ENCODE data around the gene SERPINC1. TPM values are rescaled to one million over a fixed set of nuclear protein-coding genes. Genes with fewer than 3 reads are reported as not detected.
"Not testable (repeated sequence)": the region's sequence is repeated elsewhere in the genome, so short reads cannot be mapped to it uniquely, and the experiment has no call there.

Gene SERPINC1
- total RNA-seq, 1 experiment from 2014 or later: not detected

DNA sequence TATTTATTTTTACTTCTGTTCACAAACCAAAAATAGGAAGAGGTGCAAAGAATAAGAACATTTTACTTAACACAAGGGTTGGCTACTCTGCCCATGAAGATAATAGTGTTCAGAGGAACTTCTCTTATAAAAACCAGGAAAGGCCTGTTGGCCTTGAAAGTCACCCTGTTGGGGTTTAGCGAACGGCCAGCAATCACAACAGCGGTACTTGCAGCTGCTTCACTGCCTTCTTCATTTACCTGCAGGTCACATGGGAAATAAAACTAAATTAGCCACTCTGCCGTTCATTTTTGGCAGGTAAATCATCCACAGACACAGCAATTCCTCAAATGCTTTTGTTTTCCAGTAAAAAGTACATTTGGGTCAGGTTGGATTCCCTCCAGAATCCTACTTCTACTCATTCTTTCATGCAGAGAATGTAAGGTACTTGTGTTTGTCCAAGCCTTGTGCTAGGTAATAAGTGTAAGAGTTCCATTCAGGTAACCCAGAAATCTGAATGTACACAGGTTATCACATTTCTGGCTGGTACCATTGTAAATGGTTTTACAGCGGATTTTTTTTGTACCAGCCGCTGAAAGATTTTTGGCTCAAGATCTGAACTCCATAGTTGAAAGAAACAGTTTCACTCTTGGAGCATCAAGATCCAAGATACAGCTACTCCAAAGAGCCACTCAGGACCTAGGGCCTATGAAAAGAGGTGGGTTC lies 13.1 kb downstream of the SERPINC1 start:
- no peaks in the 10 kb centered on the region for H3K27me3 ChIP-seq
- H3K4me3 ChIP-seq: no peak overlapping the region
- H3K9me3 ChIP-seq: no peaks in the 10 kb centered on the region
- no peak for DNase-seq
- no peaks in the 10 kb centered on the region for H3K36me3 ChIP-seq

DNA sequence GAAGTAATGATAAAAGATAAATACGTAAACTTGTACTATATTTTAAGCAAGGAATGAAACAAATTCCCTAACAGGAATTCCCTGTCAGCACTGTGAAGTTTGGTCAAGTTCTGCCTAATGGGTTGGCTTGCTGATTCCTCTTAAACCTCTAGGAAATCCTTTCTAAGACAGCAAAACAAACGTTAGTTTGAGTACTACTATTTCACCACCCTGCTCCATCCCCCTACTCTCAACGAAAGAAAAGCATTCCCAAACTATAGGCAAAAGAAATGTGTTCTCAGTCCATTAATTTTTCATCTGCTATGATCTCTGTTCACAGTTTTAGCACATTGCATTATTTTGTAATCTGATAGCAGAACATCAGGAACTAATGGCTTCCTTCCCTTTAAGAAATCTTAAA lies 16.1 kb downstream of the SERPINC1 start:
- no peaks in the 10 kb centered on the region for H3K27me3 ChIP-seq
- no peak overlapping the region for H3K4me3 ChIP-seq

DNA sequence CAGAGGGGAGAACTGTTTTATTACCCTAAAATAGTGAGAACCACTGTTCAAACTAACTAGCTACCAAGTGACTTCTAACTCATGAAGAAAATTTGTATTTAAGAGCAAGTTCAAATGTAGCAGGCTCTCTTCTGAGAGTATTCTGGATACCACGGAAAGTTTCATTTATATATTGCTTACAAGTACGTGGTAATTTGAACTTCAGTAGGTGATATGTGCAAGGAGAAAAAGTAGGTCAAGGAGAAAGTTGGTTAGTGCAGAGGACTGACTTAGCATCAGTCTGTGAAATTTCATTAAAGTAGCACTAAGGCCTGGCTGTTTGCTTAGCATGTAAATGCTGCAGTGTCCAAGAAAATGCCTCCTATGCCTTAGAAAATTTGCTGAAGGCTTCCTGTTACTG lies 16.7 kb downstream of the SERPINC1 start:
- no peaks in the 10 kb centered on the region for H3K9me3 ChIP-seq
- no peak for DNase-seq
- no peaks in the 10 kb centered on the region for H3K36me3 ChIP-seq
- no peak overlapping the region for H3K4me3 ChIP-seq
- no peaks in the 10 kb centered on the region for H3K27me3 ChIP-seq

More for the DNA sequence above, 16.1 kb downstream of the SERPINC1 start:
- Histone ChIP-seq H3K36me3 (no peaks in the 10 kb centered on the region), H3K9me3 (no peaks in the 10 kb centered on the region)
- no peak for DNase-seq

DNA sequence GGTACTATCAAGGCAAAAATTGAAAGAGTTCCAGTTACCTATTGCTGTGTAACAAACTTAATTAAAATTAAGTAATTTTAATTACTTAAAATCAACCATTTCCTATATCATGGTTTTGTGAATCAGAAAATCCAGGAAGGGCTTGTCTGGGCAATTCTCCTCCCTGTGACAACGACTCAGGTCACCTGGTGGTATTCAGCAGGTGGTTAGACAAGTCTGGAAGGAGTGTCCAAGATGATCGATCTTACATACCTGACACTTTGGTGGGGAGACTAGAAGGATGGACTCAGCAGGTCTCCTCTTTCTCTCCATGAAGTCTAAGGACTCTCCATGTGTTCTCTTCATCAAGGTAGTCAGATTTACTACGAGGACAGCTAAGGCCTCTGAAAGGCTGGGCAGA lies 22.9 kb downstream of the SERPINC1 start:
- Histone ChIP-seq H3K9me3 (no peaks in the 10 kb centered on the region), H3K36me3 (peaks cover 4% of the 10 kb centered on the region), H3K4me3 (no peak overlapping the region), H3K27me3 (no peaks in the 10 kb centered on the region)
- no peak for DNase-seq

DNA sequence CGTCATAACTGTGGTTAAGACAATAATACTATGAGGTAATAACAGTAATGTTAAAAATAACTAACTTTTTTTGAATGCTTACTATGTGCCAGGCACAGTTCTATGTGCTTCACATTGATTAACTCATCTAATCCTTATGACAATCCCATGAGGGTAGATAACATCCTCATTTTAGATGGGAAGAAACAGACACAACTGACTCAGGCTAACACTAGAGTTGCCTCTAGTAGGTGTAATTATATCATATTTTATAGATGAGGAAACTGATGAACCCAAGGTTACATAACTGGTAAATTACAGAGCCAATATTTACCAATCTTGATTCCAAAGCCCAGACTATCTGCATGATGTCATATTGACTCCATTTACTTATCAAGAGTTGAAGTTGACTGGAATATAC lies 23.5 kb downstream of the SERPINC1 start:
- no peak overlapping the region for H3K4me3 ChIP-seq
- H3K9me3 ChIP-seq: no peaks in the 10 kb centered on the region
- no peaks in the 10 kb centered on the region for H3K27me3 ChIP-seq
- peaks cover 4% of the 10 kb centered on the region for H3K36me3 ChIP-seq
- no peak for DNase-seq

DNA sequence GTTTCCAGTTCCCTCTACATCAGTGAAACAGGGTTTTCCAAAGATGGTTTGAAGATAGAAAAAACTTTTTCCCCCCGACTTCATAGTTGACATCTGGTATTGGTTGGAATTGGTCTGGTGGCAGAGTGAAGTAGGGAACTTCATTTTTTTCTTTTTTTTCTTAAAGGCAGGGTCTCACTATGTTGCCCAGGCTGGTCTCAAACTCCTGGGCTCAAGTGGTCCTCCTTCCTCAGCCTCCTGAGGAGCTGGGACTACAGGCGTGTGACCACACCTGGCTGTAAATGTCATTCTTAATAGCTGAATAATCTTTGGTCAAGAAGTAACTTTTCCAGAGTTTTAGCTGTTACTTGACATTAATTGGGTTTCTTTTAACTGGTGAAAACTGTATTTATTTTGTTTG lies 27.2 kb downstream of the SERPINC1 start:
- no peak overlapping the region for H3K4me3 ChIP-seq
- H3K36me3 ChIP-seq: peaks cover 33% of the 10 kb centered on the region
- DNase-seq: no peak
- no peaks in the 10 kb centered on the region for H3K9me3 ChIP-seq
- no peaks in the 10 kb centered on the region for H3K27me3 ChIP-seq

DNA sequence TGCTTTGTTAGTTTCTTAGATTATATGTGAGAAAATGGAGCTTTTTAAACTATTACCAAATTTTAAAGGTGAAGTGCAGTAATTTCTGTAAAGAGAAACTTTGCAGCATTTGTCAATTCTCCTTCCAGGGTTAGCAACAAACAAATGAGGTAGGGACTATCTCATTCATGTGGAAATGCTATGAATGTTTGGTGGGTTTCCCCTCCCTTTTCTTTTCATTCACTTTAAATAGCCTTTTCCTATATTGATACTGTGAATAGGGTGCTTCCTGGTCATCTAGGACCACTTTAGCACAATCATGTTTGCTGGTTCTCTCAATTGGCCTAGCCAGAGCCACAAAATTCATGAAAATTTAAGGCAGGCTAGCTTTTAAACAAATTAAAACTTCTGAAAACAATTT lies 28.4 kb downstream of the SERPINC1 start:
- H3K4me3 ChIP-seq: no peak overlapping the region
- no peaks in the 10 kb centered on the region for H3K27me3 ChIP-seq
- no peak for DNase-seq
- H3K36me3 ChIP-seq: peaks cover 33% of the 10 kb centered on the region
- no peaks in the 10 kb centered on the region for H3K9me3 ChIP-seq

DNA sequence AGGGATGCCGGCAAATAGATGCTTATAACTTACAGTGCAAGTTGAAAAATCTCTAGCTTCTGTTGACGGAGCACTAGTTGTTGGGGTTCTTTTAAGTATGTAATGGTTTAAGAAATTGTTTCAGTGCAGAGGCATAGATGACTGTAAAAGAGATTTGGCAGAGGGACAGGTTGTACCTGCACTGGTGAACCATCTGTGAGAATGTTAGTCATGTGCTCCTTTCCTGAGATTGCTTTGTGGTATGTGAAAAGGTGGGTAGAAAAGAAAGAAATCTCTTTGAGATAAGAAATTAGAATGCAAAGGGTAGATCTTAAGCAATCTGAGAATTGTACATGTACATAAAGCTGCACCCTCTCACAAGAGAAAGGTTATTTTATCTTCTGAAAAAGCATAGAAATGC lies 29.5 kb downstream of the SERPINC1 start:
- DNase-seq: no peak
- no peaks in the 10 kb centered on the region for H3K27me3 ChIP-seq
- H3K4me3 ChIP-seq: no peak overlapping the region
- H3K9me3 ChIP-seq: no peaks in the 10 kb centered on the region
- peaks cover 31% of the 10 kb centered on the region for H3K36me3 ChIP-seq

DNA sequence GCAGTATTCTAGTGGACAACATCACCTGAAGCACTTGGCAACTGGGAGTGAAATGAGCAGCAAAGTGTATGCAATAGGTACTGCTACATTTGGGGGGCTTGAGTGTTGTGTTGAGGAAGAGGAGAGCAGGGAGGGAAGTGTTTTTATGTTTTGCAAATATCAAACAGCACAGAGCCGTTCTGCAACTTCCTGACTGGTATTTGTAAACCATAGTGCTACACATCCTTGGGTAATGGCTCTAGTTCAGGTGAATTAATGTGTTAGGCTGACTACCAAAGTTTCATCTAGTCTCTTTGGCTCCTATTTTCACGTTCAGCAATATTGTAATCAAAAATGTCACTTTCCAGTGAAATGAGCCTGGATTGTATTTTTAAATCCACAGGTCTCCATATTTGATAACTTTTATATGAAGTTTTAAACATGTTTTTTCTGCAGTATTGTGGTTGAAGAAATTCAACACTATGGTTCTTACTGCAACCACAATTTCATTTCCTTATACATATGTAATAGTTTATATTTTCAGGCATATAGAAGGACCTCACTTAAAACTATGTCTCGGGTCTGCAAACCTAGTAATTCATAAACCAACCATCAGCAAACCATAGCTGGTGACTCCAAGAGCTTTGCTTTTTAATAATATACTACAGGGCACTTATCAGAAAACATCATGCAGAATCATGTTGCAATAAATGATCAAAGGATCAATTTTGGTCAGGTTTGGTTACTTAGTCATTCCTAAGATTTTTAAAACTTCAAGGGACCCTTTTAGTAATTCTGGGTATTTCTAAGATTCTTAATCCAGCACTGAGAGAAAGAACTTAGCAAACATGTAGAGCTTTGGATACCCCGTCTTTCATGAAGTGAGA lies 30.1 kb downstream of the SERPINC1 start:
- H3K36me3 ChIP-seq: peaks cover 31% of the 10 kb centered on the region
- no peaks in the 10 kb centered on the region for H3K27me3 ChIP-seq
- DNase-seq: no peak
- H3K9me3 ChIP-seq: no peaks in the 10 kb centered on the region
- no peak overlapping the region for H3K4me3 ChIP-seq

DNA sequence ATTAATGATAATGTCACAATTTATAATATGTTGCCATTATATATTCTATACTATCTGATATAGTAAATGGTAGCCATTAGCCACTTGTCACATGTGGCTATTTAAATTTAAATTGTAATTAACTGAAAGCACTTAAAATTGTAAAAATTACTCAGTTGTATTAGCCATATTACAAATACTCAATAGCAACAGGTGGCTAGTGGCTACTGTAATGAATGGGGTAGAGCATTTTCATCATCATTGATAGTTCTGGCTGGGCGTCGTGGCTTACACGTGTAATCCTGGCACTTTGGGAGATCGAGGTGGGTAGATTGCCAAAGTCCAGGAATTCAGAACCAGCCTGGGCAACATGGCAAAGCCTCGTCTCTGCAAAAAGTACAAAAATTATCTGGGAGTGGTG lies 32.4 kb downstream of the SERPINC1 start:
- H3K9me3 ChIP-seq: no peaks in the 10 kb centered on the region
- peaks cover 36% of the 10 kb centered on the region for H3K36me3 ChIP-seq
- no peak overlapping the region for H3K4me3 ChIP-seq
- H3K27me3 ChIP-seq: no peaks in the 10 kb centered on the region
- no peak for DNase-seq

DNA sequence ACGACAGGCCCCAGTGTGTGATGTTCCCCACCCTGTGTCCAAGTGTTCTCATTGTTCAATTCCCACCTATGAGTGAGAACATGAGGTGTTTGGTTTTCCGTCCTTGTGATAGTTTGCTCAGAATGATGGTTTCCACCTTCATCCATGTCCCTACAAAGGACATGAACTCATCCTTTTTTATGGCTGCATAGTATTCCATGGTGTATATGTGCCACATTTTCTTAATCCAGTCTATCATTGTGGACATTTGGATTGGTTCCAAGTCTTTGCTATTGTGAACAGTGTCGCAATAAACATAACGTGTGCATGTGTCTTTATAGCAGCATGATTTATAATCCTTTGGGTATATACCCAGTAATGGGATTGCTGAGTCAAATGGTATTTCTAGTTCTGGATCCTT lies 36.0 kb downstream of the SERPINC1 start:
- not testable (repeated sequence) for DNase-seq, H3K9me3 ChIP-seq, H3K27me3 ChIP-seq, H3K4me3 ChIP-seq
- peaks cover 26% of the 10 kb centered on the region for H3K36me3 ChIP-seq

DNA sequence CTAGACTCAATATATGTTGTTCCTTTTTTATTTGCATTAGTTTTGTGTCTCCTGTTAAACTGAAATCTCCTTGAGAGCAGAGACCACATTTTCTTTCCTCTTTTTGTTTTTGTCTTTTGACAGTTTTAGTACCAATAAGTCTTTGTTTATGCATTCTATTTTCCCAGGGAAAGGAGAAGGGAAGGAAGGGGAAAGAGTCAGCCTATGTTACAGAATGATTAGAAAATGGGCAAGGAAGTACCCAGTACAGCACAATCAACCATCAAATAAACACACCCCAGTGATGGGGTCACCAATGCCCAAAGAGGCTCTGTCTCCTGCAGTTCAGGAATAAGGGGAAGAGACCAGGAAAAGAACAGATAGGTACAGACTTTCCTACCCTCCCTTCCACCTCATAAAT lies 38.9 kb downstream of the SERPINC1 start:
- H3K9me3 ChIP-seq: no peaks in the 10 kb centered on the region
- no peak overlapping the region for H3K4me3 ChIP-seq
- H3K36me3 ChIP-seq: peaks cover 26% of the 10 kb centered on the region
- no peaks in the 10 kb centered on the region for H3K27me3 ChIP-seq
- DNase-seq: no peak

DNA sequence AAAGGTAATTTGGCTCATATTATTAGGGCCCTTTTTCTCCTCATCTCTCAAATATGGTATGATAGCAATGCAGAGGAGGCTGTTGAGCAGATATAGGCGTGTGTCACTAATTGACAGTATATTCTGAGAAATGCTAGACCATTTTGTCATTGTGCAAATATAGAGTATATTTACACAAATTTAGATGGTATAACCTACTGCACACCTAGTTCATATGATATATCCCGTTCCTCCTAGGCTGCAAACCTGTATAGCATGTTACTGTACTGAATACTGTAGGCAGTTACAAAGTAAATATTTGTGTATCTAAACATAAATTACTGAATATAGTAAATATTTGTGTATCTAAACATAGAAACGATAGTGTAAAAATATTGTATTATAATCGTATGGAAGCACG lies 40.4 kb downstream of the SERPINC1 start:
- DNase-seq: no peak

DNA sequence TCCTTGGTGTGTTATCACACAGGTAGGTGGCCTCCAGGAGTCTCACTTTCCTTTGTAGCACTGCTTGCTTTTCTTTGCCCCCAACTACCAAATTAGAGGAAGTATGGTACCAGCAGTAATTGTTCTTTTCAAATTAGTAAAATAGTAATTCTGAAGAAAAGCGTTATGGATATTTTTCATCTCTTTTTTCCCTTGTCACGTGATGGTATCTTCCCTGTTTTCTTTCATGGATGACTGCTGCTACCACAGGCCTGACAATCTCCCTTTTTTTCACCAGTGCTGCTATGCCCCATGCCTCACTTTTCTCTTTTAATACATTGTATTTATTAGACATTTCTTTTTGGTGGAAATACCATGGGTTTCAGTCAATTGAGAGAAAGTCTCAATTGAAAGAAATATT lies 45.6 kb downstream of the SERPINC1 start:
- Histone ChIP-seq H3K9me3 (no peaks in the 10 kb centered on the region), H3K27me3 (no peaks in the 10 kb centered on the region), H3K36me3 (peaks cover 28% of the 10 kb centered on the region), H3K4me3 (no peak overlapping the region)
- no peak for DNase-seq

More for the DNA sequence above, 40.4 kb downstream of the SERPINC1 start:
- no peaks in the 10 kb centered on the region for H3K27me3 ChIP-seq
- H3K4me3 ChIP-seq: no peak overlapping the region
- H3K36me3 ChIP-seq: peaks cover 29% of the 10 kb centered on the region
- no peaks in the 10 kb centered on the region for H3K9me3 ChIP-seq

DNA sequence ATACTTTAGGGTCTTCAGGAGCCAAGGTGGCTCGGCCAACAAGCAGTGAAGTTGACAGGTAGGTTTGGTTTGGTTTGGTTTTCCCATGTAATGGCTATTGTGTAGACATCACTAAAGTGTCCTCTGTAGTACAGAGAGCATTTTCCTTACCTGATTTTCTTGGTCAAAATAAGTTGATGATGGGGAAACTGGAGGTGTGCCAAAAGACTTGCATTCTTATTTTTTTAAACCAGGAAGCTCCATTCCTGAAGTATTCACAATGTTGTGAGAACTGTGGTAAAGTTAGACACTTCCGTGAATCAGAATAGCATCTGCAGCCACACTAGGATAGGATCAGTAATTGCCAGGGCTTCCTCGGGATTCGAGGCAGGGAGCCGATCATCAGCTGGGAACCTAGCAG lies 46.0 kb downstream of the SERPINC1 start:
- Histone ChIP-seq H3K27me3 (no peaks in the 10 kb centered on the region), H3K4me3 (no peak overlapping the region), H3K9me3 (no peaks in the 10 kb centered on the region), H3K36me3 (peaks cover 30% of the 10 kb centered on the region)
- DNase-seq: no peak

DNA sequence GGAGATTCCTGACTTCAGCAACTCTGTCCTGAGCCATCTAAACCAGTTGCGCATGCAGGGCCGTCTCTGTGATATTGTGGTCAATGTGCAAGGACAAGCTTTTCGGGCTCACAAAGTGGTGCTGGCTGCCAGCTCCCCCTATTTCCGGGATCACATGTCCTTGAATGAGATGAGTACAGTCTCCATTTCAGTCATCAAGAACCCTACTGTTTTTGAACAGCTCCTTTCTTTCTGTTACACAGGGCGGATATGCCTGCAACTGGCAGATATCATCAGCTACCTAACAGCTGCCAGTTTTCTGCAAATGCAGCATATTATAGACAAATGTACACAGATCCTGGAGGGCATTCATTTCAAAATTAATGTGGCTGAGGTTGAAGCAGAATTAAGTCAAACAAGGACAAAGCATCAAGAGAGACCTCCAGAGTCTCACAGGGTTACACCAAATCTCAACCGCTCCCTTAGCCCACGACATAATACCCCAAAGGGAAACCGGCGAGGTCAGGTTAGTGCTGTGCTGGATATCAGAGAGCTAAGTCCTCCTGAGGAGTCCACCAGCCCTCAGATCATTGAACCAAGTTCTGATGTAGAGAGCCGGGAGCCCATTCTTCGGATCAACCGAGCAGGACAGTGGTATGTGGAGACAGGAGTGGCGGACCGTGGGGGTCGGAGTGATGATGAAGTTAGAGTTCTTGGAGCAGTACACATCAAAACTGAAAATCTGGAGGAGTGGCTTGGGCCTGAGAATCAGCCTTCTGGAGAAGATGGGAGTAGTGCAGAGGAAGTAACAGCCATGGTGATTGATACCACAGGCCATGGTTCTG lies 46.7 kb downstream of the SERPINC1 start:
- H3K27me3 ChIP-seq: no peaks in the 10 kb centered on the region
- H3K36me3 ChIP-seq: peaks cover 36% of the 10 kb centered on the region
- DNase-seq: no peak
- no peaks in the 10 kb centered on the region for H3K9me3 ChIP-seq
- H3K4me3 ChIP-seq: no peak overlapping the region

DNA sequence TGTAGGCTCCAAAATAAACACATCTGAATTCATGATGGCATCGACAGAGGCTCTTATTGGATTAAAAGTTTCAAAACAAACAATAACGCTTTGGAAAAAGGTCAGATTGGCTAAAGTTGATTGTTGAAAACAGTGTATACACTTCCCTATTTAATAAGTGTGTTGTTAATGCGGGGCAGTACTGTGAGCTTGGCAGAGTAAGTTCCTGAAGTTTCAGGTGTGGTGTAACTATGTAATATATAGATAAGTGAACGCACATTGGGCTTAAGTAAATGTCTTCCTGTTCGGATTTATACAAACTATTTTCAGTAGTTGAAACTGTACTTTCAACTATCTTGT lies 48.1 kb downstream of the SERPINC1 start:
- Histone ChIP-seq H3K9me3 (no peaks in the 10 kb centered on the region), H3K4me3 (peak overlapping the region; percentile 83), H3K36me3 (peaks cover 46% of the 10 kb centered on the region), H3K27me3 (no peaks in the 10 kb centered on the region)
- no peak for DNase-seq

Data from MG63 (cell line).